Smooth muscle cell (in vitro differentiated cells): Measurements from ENCODE around the gene COL13A1. TPM values are rescaled to one million over a fixed set of nuclear protein-coding genes. Genes with fewer than 3 reads are reported as not detected.

ENCODE experiments used
- DNase-seq: peaks from one replicate; lab custom pipeline; 2025; ENCODE audit not compliant: unreplicated experiment; lab: John Stamatoyannopoulos, UW
- H2AFZ ChIP-seq: fragments of 200-600 bp; sonication (generic); 2 replicates; pipeline ENCODE4 v1.6.0; 2016; ENCODE audit warnings: antibody characterized with exemption, low read depth, mild to moderate bottlenecking
- H3F3A ChIP-seq: fragments of 200-600 bp; sonication (generic); 2 replicates; pipeline ENCODE4 v1.6.0; 2017; ENCODE audit warnings: antibody characterized with exemption, low read depth
- H3K27ac ChIP-seq: fragments of 200-600 bp; sonication (generic); 2 replicates; pipeline ENCODE4 v1.5.1; 2016; ENCODE audit warnings: low read depth, mild to moderate bottlenecking
- H3K27me3 ChIP-seq: fragments of 200-600 bp; sonication (generic); 2 replicates; pipeline ENCODE4 v1.6.1; 2016; ENCODE audit warnings: low read depth, mild to moderate bottlenecking
- H3K36me3 ChIP-seq: fragments of 200-600 bp; sonication (generic); 2 replicates; pipeline ENCODE4 v1.5.1; 2016; ENCODE audit warnings: low read depth
- H3K4me1 ChIP-seq: fragments of 200-600 bp; sonication (generic); 2 replicates; pipeline ENCODE4 v1.5.1; 2016; ENCODE audit warnings: low read depth
- H3K4me2 ChIP-seq: fragments of 200-600 bp; sonication (generic); 2 replicates; pipeline ENCODE4 v1.6.0; 2016; ENCODE audit warnings: mild to moderate bottlenecking
- H3K4me3 ChIP-seq: fragments of 200-600 bp; sonication (generic); 2 replicates; pipeline ENCODE4 v1.5.1; 2016; ENCODE audit warnings: mild to moderate bottlenecking
- H3K79me2 ChIP-seq: fragments of 200-600 bp; sonication (generic); 2 replicates; pipeline ENCODE4 v1.6.0; 2016; ENCODE audit warnings: low read depth, mild to moderate bottlenecking
- H3K9ac ChIP-seq: fragments of 200-600 bp; sonication (generic); 2 replicates; pipeline ENCODE4 v1.6.0; 2016; ENCODE audit warnings: low read depth
- H3K9me3 ChIP-seq: fragments of 200-600 bp; sonication (generic); replicated peaks from 2 replicates; pipeline ENCODE4 v1.5.1; 2016; ENCODE audit warnings: low read depth
- H4K20me1 ChIP-seq: fragments of 200-600 bp; sonication (generic); 2 replicates; pipeline ENCODE4 v1.6.0; 2016; ENCODE audit warnings: low read depth
- WGBS: methylation state at CpG from one replicate; pipeline ENCODE4 v1.1.7; 2016; ENCODE audit warnings: low lambda C conversion rate; 5-methylcytosine and 5-hydroxymethylcytosine counted together
- polyA plus RNA-seq: library from polyadenylated mRNA; unstranded; fragments of >200 nt; fragmentation: Nextera tagmentation; extraction: Ambion mirVana; gene quantifications from 2 replicates; pipeline ENCODE4 v1.2.1, GENCODE V29; 2016
- total RNA-seq: library from RNA; depleted of rRNA; stranded (reverse); fragments of >200 nt; gene quantifications from 2 replicates; pipeline ENCODE4 v1.2.3, GENCODE V29; 2014
- TF ChIP-seq, protein P1 (sequence below): fragments of 200-600 bp; sonication (generic); IDR thresholded peaks from 2 replicates; pipeline ENCODE4 v1.5.1; 2017; ENCODE audit warnings: borderline replicate concordance, mild to moderate bottlenecking, antibody characterized with exemption; ENCODE audit not compliant: insufficient read depth, poor library complexity, severe bottlenecking

The COL13A1 gene
- total and polyA plus RNA-seq, 2 experiments from 2014 or later = 6.1 to 15.0 TPM

DNA sequence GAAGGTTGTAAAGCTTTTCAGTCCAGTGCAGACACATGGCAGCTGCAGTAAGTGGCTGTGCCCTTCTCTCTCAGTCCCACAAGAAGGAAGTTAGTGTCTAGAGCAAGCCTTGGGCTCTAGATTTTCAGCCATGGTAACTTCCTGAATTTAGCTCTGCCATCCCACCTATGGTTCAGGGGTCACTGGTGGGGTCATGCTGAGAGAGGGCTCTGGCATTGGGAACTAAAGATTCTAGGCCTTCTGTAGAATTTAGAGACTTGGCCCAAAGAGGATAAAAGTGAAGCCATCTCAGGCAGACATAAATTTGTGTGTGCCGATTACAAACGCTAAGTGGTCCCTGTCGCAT is 113.5 kb downstream of the COL13A1 start:
- H4K20me1 ChIP-seq = no peaks in the 10 kb centered on the region
- no peak overlapping the region for H3K9ac ChIP-seq
- H3K36me3 ChIP-seq = no peaks in the 10 kb centered on the region
- no peak overlapping the region for H3K4me3 ChIP-seq
- no peaks in the 10 kb centered on the region for H3K9me3 ChIP-seq
- no peak overlapping the region for H2AFZ ChIP-seq
- H3K27ac ChIP-seq = no peak overlapping the region
- H3F3A ChIP-seq = no peaks in the 10 kb centered on the region
- 85% methylated on average over 3 of the region's 3 CpGs for WGBS
- no peak for DNase-seq
- peaks cover 16% of the 10 kb centered on the region for H3K27me3 ChIP-seq
- TF ChIP-seq, protein P1, sequence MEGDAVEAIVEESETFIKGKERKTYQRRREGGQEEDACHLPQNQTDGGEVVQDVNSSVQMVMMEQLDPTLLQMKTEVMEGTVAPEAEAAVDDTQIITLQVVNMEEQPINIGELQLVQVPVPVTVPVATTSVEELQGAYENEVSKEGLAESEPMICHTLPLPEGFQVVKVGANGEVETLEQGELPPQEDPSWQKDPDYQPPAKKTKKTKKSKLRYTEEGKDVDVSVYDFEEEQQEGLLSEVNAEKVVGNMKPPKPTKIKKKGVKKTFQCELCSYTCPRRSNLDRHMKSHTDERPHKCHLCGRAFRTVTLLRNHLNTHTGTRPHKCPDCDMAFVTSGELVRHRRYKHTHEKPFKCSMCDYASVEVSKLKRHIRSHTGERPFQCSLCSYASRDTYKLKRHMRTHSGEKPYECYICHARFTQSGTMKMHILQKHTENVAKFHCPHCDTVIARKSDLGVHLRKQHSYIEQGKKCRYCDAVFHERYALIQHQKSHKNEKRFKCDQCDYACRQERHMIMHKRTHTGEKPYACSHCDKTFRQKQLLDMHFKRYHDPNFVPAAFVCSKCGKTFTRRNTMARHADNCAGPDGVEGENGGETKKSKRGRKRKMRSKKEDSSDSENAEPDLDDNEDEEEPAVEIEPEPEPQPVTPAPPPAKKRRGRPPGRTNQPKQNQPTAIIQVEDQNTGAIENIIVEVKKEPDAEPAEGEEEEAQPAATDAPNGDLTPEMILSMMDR = no peak
- H3K4me2 ChIP-seq = no peak overlapping the region
- H3K4me1 ChIP-seq = no peaks in the 10 kb centered on the region
- H3K79me2 ChIP-seq = no peaks in the 10 kb centered on the region

DNA sequence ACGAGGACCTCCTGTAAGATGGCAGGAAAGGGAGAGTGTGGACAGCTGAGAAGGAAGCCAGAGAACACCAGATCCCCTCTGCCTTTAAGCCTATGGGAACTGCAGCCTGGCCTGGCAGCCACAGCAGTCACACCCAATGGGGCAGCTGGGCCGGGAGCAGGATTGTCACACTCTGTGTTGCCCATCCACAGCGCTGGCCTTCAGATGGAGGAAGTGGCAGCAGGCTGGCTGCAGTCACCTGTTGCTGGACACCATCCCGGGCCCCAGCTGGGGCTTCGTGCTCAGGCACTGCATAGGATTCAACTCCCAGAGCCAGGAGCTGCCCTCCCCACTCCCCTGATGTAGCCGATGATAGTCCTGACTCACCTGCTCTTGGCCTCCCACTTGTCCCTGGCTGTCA is 114.4 kb downstream of the COL13A1 start:
- Histone ChIP-seq H2AFZ (no peak overlapping the region), H3F3A (no peaks in the 10 kb centered on the region), H4K20me1 (no peaks in the 10 kb centered on the region), H3K4me3 (no peak overlapping the region), H3K9ac (no peak overlapping the region), H3K27me3 (peaks cover 16% of the 10 kb centered on the region), H3K9me3 (no peaks in the 10 kb centered on the region), H3K27ac (no peak overlapping the region), H3K4me2 (no peak overlapping the region), H3K4me1 (no peaks in the 10 kb centered on the region), H3K79me2 (no peaks in the 10 kb centered on the region), H3K36me3 (no peaks in the 10 kb centered on the region)
- WGBS = 88% methylated on average over 6 of the region's 6 CpGs
- DNase-seq = no peak
- TF ChIP-seq, protein P1 = no peak

DNA sequence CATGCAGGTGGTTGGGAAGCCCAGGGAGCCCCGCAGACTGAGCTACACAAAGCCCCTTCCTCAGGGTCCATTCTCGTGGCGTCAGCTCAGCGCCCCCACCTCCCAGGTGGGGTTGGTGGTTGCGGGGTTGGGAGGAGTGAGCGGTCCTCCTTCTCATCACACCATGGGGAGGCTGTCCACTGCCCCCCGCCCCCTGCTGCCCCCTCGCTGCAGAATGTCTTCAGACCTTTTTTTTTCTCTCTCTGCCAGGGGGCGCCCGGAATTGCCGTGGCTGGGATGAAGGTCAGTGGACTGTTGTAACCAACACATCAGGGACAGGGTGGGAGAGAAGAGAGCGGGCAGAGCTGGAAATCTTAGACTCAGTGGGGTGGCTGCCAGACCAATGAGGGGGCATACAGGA is 116.3 kb downstream of the COL13A1 start:
- Histone ChIP-seq H3K9me3 (no peaks in the 10 kb centered on the region), H3K4me1 (no peaks in the 10 kb centered on the region), H4K20me1 (no peaks in the 10 kb centered on the region), H3F3A (no peaks in the 10 kb centered on the region), H3K27ac (no peak overlapping the region), H3K79me2 (no peaks in the 10 kb centered on the region), H3K4me3 (no peak overlapping the region), H3K4me2 (no peak overlapping the region), H3K9ac (no peak overlapping the region), H3K27me3 (peaks cover 16% of the 10 kb centered on the region), H3K36me3 (no peaks in the 10 kb centered on the region), H2AFZ (no peak overlapping the region)
- TF ChIP-seq, protein P1 = no peak
- 69% methylated on average over 12 of the region's 12 CpGs for WGBS
- no peak for DNase-seq

DNA sequence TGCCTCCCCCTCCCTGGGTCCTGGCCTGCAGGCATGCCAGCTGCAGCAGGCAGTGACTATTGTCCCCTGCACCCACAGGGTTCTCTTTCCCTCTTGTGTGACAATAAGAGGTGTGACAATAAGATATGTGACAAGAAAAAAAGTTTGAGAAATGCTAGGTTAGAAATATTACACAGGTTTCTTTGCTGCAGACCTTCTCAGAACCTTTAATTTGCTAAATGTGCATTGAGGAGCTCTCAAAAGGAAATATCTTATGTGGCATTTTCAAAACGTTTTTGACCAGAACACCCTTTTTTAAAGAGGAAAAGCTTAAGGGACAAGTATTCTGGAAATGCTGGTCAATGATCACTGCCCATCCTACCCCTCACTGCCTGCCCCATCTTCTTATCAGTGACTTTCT is 117.5 kb downstream of the COL13A1 start:
- H3K4me3 ChIP-seq = no peak overlapping the region
- TF ChIP-seq, protein P1 = no peak
- H3K27me3 ChIP-seq = peaks cover 16% of the 10 kb centered on the region
- no peaks in the 10 kb centered on the region for H3K4me1 ChIP-seq
- H3K36me3 ChIP-seq = no peaks in the 10 kb centered on the region
- H2AFZ ChIP-seq = no peak overlapping the region
- H3K79me2 ChIP-seq = no peaks in the 10 kb centered on the region
- H3K9ac ChIP-seq = no peak overlapping the region
- H3K27ac ChIP-seq = no peak overlapping the region
- H4K20me1 ChIP-seq = no peaks in the 10 kb centered on the region
- H3F3A ChIP-seq = no peaks in the 10 kb centered on the region
- H3K9me3 ChIP-seq = no peaks in the 10 kb centered on the region
- DNase-seq = no peak
- no peak overlapping the region for H3K4me2 ChIP-seq
- WGBS = 28% methylated on average over 1 of the region's 1 CpG
